WTC11 (cell line): ENCODE results near the gene TMEM178A. TPM values are rescaled to one million over a fixed set of nuclear protein-coding genes. Genes with fewer than 3 reads are reported as not detected.

Source experiments
- ATAC-seq: fragments of 200-7000 bp; cut with Tn5 transposase; 2 replicates; pipeline ENCODE4 v1.10.0; 2021; ENCODE audit warnings: mild to moderate bottlenecking, moderate library complexity
- CTCF ChIA-PET: fragments of 300-600 bp; sonication (Branson Sonifier 250); formaldehyde crosslinking; loops from one replicate; lab custom pipeline; 2021; ENCODE audit warnings: antibody characterized with exemption; lab: Charles Lee
- POLR2A ChIA-PET: fragments of 350-600 bp; sonication (Branson Sonifier 250); formaldehyde crosslinking; loops from one replicate; lab custom pipeline; 2021; ENCODE audit warnings: antibody characterized with exemption; lab: Charles Lee
- DNase-seq: peaks from one replicate; pipeline ENCODE4 v3.0.0; 2021; ENCODE audit warnings: low spot score
- H3K27ac Mint-ChIP-seq: 2 replicates; pipeline ENCODE4 v1.8.0; 2021; ENCODE audit warnings: mixed read lengths
- H3K27me3 Mint-ChIP-seq: 2 replicates; pipeline ENCODE4 v1.8.0; 2021; ENCODE audit warnings: low read depth, mild to moderate bottlenecking, moderate library complexity, mixed read lengths
- H3K36me3 Mint-ChIP-seq: 2 replicates; pipeline ENCODE4 v1.8.0; 2021; ENCODE audit warnings: mixed read lengths
- H3K4me1 Mint-ChIP-seq: 2 replicates; pipeline ENCODE4 v1.8.0; 2022; ENCODE audit warnings: mixed read lengths
- H3K4me3 Mint-ChIP-seq: 2 replicates; pipeline ENCODE4 v1.8.0; 2021; ENCODE audit warnings: mild to moderate bottlenecking, moderate library complexity, mixed read lengths
- H3K9me3 Mint-ChIP-seq: 2 replicates; pipeline ENCODE4 v1.8.0; 2021; ENCODE audit warnings: mixed read lengths
- ARID4B ChIP-seq: sonication (generic); formaldehyde crosslinking; IDR thresholded peaks from 2 replicates; pipeline ENCODE4 v1.8.0; 2023; ENCODE audit warnings: missing genetic modification reagents, mild to moderate bottlenecking, borderline replicate concordance
- ATF1 ChIP-seq: sonication (generic); formaldehyde crosslinking; IDR thresholded peaks from 2 replicates; pipeline ENCODE4 v1.8.1; 2023; ENCODE audit warnings: mild to moderate bottlenecking, moderate library complexity, missing genetic modification reagents
- ATF6 ChIP-seq: sonication (generic); formaldehyde crosslinking; IDR thresholded peaks from 2 replicates; pipeline ENCODE4 v1.8.1; 2023; ENCODE audit warnings: mild to moderate bottlenecking, missing genetic modification reagents
- ESRRA ChIP-seq: sonication (generic); formaldehyde crosslinking; IDR thresholded peaks from 2 replicates; pipeline ENCODE4 v1.8.1; 2022; ENCODE audit warnings: mild to moderate bottlenecking, missing genetic modification reagents, borderline replicate concordance
- FOXJ3 ChIP-seq: sonication (generic); formaldehyde crosslinking; IDR thresholded peaks from 2 replicates; pipeline ENCODE4 v1.9.0; 2021; ENCODE audit warnings: missing genetic modification reagents, mild to moderate bottlenecking, borderline replicate concordance
- FOXK1 ChIP-seq: sonication (generic); formaldehyde crosslinking; IDR thresholded peaks from 2 replicates; pipeline ENCODE4 v1.8.0; 2022; ENCODE audit warnings: mild to moderate bottlenecking, moderate library complexity, missing genetic modification reagents
- GTF2I ChIP-seq: fragments of 250-450 bp; sonication (Bioruptor Pico); conservative IDR thresholded peaks from 2 replicates; pipeline ENCODE4 v1.4.0; 2021; ENCODE audit warnings: mild to moderate bottlenecking
- JAZF1 ChIP-seq: fragments of 250-450 bp; sonication (Bioruptor Pico); IDR thresholded peaks from 2 replicates; pipeline ENCODE4 v1.9.0; 2021; ENCODE audit warnings: moderate library complexity, mild to moderate bottlenecking, inconsistent platforms
- NR3C1 ChIP-seq: sonication (generic); formaldehyde crosslinking; conservative IDR thresholded peaks from 2 replicates; pipeline ENCODE4 v1.8.1; 2023; ENCODE audit warnings: low read depth, mild to moderate bottlenecking, missing genetic modification reagents
- PRDM15 ChIP-seq: sonication (generic); formaldehyde crosslinking; IDR thresholded peaks from 2 replicates; pipeline ENCODE4 v1.8.0; 2022; ENCODE audit warnings: missing genetic modification reagents
- PRRX2 ChIP-seq: fragments of 250-450 bp; sonication (Bioruptor Pico); IDR thresholded peaks from 2 replicates; pipeline ENCODE4 v1.8.0; 2021; ENCODE audit warnings: mild to moderate bottlenecking
- ZBTB21 ChIP-seq: sonication (generic); formaldehyde crosslinking; IDR thresholded peaks from 2 replicates; pipeline ENCODE4 v1.8.1; 2023; ENCODE audit warnings: mild to moderate bottlenecking, missing genetic modification reagents, borderline replicate concordance
- ZNF281 ChIP-seq: sonication (generic); formaldehyde crosslinking; IDR thresholded peaks from 2 replicates; pipeline ENCODE4 v1.8.0; 2023; ENCODE audit warnings: mild to moderate bottlenecking, missing genetic modification reagents
- ZNF425 ChIP-seq: fragments of 250-450 bp; sonication (Bioruptor Pico); conservative IDR thresholded peaks from 2 replicates; pipeline ENCODE4 v1.9.0; 2021; ENCODE audit warnings: mild to moderate bottlenecking
- ZSCAN18 ChIP-seq: fragments of 250-450 bp; sonication (Bioruptor Pico); IDR thresholded peaks from 2 replicates; pipeline ENCODE4 v2.1.2; 2022; ENCODE audit warnings: mild to moderate bottlenecking, moderate library complexity
- total RNA-seq: library from RNA; stranded (reverse); gene quantifications from 3 replicates; pipeline ENCODE4 v1.2.3, GENCODE V29; 2021

TMEM178A gene
- total RNA-seq, 1 experiment from 2014 or later, result 14.5 TPM

- peaks cover 2% of the 10 kb centered on the region; the same call in 1 of the 2 replicates for H3K27me3 Mint-ChIP-seq
- ChIA-PET POLR2A (no interaction called here), CTCF (no interaction called here)
- no peak for TF ChIP-seq FOXK1 (CRISPR knock-in tag)
- 0 out of 2 replicates have a peak, but pooled peaks have one; percentile 29 for TF ChIP-seq ZBTB21 (CRISPR knock-in tag)
- H3K9me3 Mint-ChIP-seq, result 0 out of 2 replicates have a peak, but pooled peaks cover 3% of the 10 kb centered on the region
- no peaks in the 10 kb centered on the region for H3K36me3 Mint-ChIP-seq
- H3K27ac Mint-ChIP-seq, result no peak overlapping the region
- ATAC-seq (peak; percentile 98), DNase-seq (peak; percentile 40)
- H3K4me1 Mint-ChIP-seq, result peaks cover 30% of the 10 kb centered on the region
- no peak overlapping the region for H3K4me3 Mint-ChIP-seq
These were observed 18.5 kb upstream of the TMEM178A start for GRCh38 chr2:39647104-39647765.

- Mint-ChIP-seq H3K4me3 (no peak overlapping the region), H3K36me3 (no peaks in the 10 kb centered on the region), H3K4me1 (peaks cover 30% of the 10 kb centered on the region), H3K9me3 (0 out of 2 replicates have a peak, but pooled peaks cover 3% of the 10 kb centered on the region), H3K27me3 (peaks cover 2% of the 10 kb centered on the region; the same call in 1 of the 2 replicates), H3K27ac (no peak overlapping the region)
- CTCF ChIA-PET, result interaction anchor here (1.1 kb wide), 1 partner anchor 55 kb away, joined by 3 read pairs; no protein-coding TSS in a partner anchor
- DNase-seq (no peak), ATAC-seq (no peak)
- POLR2A ChIA-PET, result no interaction called here
- no peak for TF ChIP-seq ZNF281
- no peak for TF ChIP-seq ESRRA (CRISPR knock-in tag)
- TF ChIP-seq NR3C1 (CRISPR knock-in tag), result no peak
- TF ChIP-seq ZSCAN18 (CRISPR knock-in tag), result no peak
- no peak for TF ChIP-seq JAZF1 (CRISPR knock-in tag)
- no peak for TF ChIP-seq ARID4B
- TF ChIP-seq ATF1 (CRISPR knock-in tag), result no peak
- TF ChIP-seq ATF6 (CRISPR knock-in tag), result no peak
- TF ChIP-seq PRDM15, result no peak
- no peak for TF ChIP-seq ZNF425 (CRISPR knock-in tag)
- no peak for TF ChIP-seq GTF2I
- TF ChIP-seq FOXJ3, result no peak
- TF ChIP-seq PRRX2 (CRISPR knock-in tag), result no peak
- no peak for TF ChIP-seq ZBTB21 (CRISPR knock-in tag)
These were observed 17.1 kb upstream of the TMEM178A start for GRCh38 chr2:39648580-39648979.
